Mesenchymal stem cell (in vitro differentiated cells and primary cell): ENCODE measurements around the gene GPC1.

ENCODE experiments used
- DNase-seq: peaks from one replicate; pipeline ENCODE4 v3.0.0-alpha.2; 2013
- H2AFZ ChIP-seq: one replicate; pipeline ENCODE4 v1.6.1; 2013; ENCODE audit warnings: low read depth, mild to moderate bottlenecking, control low read depth, inconsistent platforms, low read length, moderate library complexity
- H2AK5ac ChIP-seq: 2 replicates; pipeline ENCODE4 v1.6.1; 2013; ENCODE audit warnings: low read length, moderate library complexity, mild to moderate bottlenecking, inconsistent platforms; ENCODE audit not compliant: severe bottlenecking
- H2BK120ac ChIP-seq: one replicate; pipeline ENCODE4 v1.6.1; 2013; ENCODE audit warnings: low read depth, mild to moderate bottlenecking, inconsistent platforms, low read length, moderate library complexity
- H2BK12ac ChIP-seq, 2 experiments: one replicate each; pipeline ENCODE4 v1.6.1; 2013; ENCODE audit warnings: inconsistent platforms in 2 of 2, low read length in 2 of 2, mild to moderate bottlenecking in 2 of 2, moderate library complexity in 2 of 2, control low read depth in 1 of 2
- H2BK15ac ChIP-seq: one replicate; pipeline ENCODE4 v1.6.1; 2013; ENCODE audit warnings: mild to moderate bottlenecking, low read depth, inconsistent platforms; ENCODE audit not compliant: poor library complexity, severe bottlenecking
- H2BK5ac ChIP-seq: 2 replicates; pipeline ENCODE4 v1.6.1; 2013; ENCODE audit warnings: low read depth, mild to moderate bottlenecking, low read length, control low read depth, inconsistent platforms; ENCODE audit not compliant: poor library complexity, severe bottlenecking
- H3K14ac ChIP-seq, 2 experiments: one replicate each; pipeline ENCODE4 v1.6.1; 2013; ENCODE audit warnings: inconsistent platforms in 2 of 2, low read length in 2 of 2, control low read depth in 1 of 2, mild to moderate bottlenecking in 1 of 2, moderate library complexity in 1 of 2
- H3K18ac ChIP-seq, 2 experiments: one replicate each; pipeline ENCODE4 v1.6.1; 2013; ENCODE audit warnings: inconsistent platforms in 2 of 2, low read length in 2 of 2, control low read depth in 1 of 2, low read depth in 1 of 2, mild to moderate bottlenecking in 1 of 2
- H3K23ac ChIP-seq, 2 experiments: one replicate each; pipeline ENCODE4 v1.6.1; 2013; ENCODE audit warnings: inconsistent platforms in 2 of 2, low read length in 2 of 2, mild to moderate bottlenecking in 2 of 2, moderate library complexity in 2 of 2, control low read depth in 1 of 2
- H3K27ac ChIP-seq: 2 replicates; pipeline ENCODE4 v1.5.1; 2013; ENCODE audit warnings: mild to moderate bottlenecking, moderate library complexity, low read length, control low read depth, inconsistent platforms; ENCODE audit not compliant: poor library complexity, severe bottlenecking
- H3K27me3 ChIP-seq, 2 experiments: 2 replicates each; pipeline versions ENCODE4 v1.6.1 to v1.7.0; 2013; ENCODE audit warnings: low read length in 2 of 2, mild to moderate bottlenecking in 2 of 2, moderate library complexity in 2 of 2, control low read depth in 1 of 2, inconsistent platforms in 1 of 2; ENCODE audit not compliant: control insufficient read depth in 1 of 2, insufficient read depth in 1 of 2
- H3K36me3 ChIP-seq, 2 experiments: 2 replicates each; pipeline versions ENCODE4 v1.6.1 to v1.7.0; 2013; ENCODE audit warnings: low read length in 2 of 2, control low read depth in 1 of 2, inconsistent platforms in 1 of 2, low read depth in 1 of 2, mild to moderate bottlenecking in 1 of 2; ENCODE audit not compliant: insufficient read depth in 2 of 2, control insufficient read depth in 1 of 2
- H3K4ac ChIP-seq, 2 experiments: one replicate each; pipeline ENCODE4 v1.6.1; 2013; ENCODE audit warnings: inconsistent platforms in 2 of 2, low read length in 2 of 2, mild to moderate bottlenecking in 2 of 2, moderate library complexity in 2 of 2, control low read depth in 1 of 2, low read depth in 1 of 2
- H3K4me1 ChIP-seq: 2 replicates; pipeline ENCODE4 v1.6.1; 2013; ENCODE audit warnings: low read depth, low read length, control low read depth; ENCODE audit not compliant: control insufficient read depth, insufficient read depth
- H3K4me2 ChIP-seq: 2 replicates; pipeline ENCODE4 v1.6.1; 2013; ENCODE audit warnings: low read length, mild to moderate bottlenecking, inconsistent platforms; ENCODE audit not compliant: poor library complexity, severe bottlenecking
- H3K4me3 ChIP-seq, 2 experiments: 2 replicates each; pipeline versions ENCODE4 v1.5.1 to v1.7.0; 2013; ENCODE audit warnings: low read length in 2 of 2, mild to moderate bottlenecking in 2 of 2, control low read depth in 1 of 2, low read depth in 1 of 2; ENCODE audit not compliant: insufficient read depth in 1 of 2
- H3K79me1 ChIP-seq: replicated peaks from 2 replicates; pipeline ENCODE4 v1.6.1; 2013; ENCODE audit warnings: mild to moderate bottlenecking, control low read depth, low read length, inconsistent platforms; ENCODE audit not compliant: poor library complexity, severe bottlenecking
- H3K9ac ChIP-seq: 2 replicates; pipeline ENCODE4 v1.7.0; 2013; ENCODE audit warnings: mild to moderate bottlenecking, low read length, moderate library complexity
- H3K9me3 ChIP-seq: 2 replicates; pipeline ENCODE4 v1.7.0; 2013; ENCODE audit warnings: mild to moderate bottlenecking, low read length; ENCODE audit not compliant: control insufficient read depth
- H4K8ac ChIP-seq: one replicate; pipeline ENCODE4 v1.6.1; 2013; ENCODE audit warnings: inconsistent platforms, mild to moderate bottlenecking, low read length, moderate library complexity
- H4K91ac ChIP-seq: one replicate; pipeline ENCODE4 v1.6.1; 2013; ENCODE audit warnings: mild to moderate bottlenecking, low read length, inconsistent platforms
- WGBS: methylation state at CpG from one replicate; pipeline ENCODE4 v1.1.7; 2013; ENCODE audit warnings: mixed read lengths; 5-methylcytosine and 5-hydroxymethylcytosine counted together

GPC1 gene

DNA sequence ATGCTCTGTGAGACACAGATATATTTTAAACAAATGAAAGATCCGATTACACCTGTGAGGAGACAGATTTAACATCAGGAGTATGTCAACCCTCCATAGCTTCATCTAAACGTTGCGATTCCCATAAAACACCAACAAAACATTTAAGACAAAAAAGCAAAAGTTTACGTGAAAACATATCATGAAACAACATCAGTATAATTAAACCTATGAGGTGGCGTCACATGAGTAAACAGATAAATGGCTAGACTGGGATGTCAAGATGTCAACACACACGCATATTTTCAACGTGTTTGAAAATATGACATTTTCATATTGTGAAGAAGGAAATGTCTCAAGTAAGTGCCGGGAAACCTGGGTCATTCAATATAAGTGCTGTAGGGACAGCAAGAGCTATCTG is 25.5 kb upstream of the GPC1 start:
- no peaks in the 10 kb centered on the region for H3K79me1 ChIP-seq
- no peak overlapping the region for H4K8ac ChIP-seq
- H3K9ac ChIP-seq, result no peak overlapping the region
- H3K27me3 ChIP-seq, result peaks cover 0 to 13% of the 10 kb centered on the region in 2 experiments
- H2BK5ac ChIP-seq, result no peak overlapping the region
- H3K4me1 ChIP-seq, result no peaks in the 10 kb centered on the region
- no peak overlapping the region for H3K18ac ChIP-seq
- no peak for DNase-seq
- no peaks in the 10 kb centered on the region for H3K36me3 ChIP-seq
- no peak overlapping the region for H3K23ac ChIP-seq
- H2AFZ ChIP-seq, result no peak overlapping the region
- no peaks in the 10 kb centered on the region for H3K9me3 ChIP-seq
- 75% methylated on average over 8 of the region's 8 CpGs for WGBS
- no peak overlapping the region for H4K91ac ChIP-seq
- H2BK15ac ChIP-seq, result no peak overlapping the region
- no peak overlapping the region for H2BK12ac ChIP-seq
- no peak overlapping the region for H2AK5ac ChIP-seq
- no peak overlapping the region for H3K4ac ChIP-seq
- H3K4me3 ChIP-seq, result no peak overlapping the region
- H3K14ac ChIP-seq, result no peak overlapping the region
- H3K4me2 ChIP-seq, result no peak overlapping the region
- H3K27ac ChIP-seq, result no peak overlapping the region
- H2BK120ac ChIP-seq, result no peak overlapping the region

DNA sequence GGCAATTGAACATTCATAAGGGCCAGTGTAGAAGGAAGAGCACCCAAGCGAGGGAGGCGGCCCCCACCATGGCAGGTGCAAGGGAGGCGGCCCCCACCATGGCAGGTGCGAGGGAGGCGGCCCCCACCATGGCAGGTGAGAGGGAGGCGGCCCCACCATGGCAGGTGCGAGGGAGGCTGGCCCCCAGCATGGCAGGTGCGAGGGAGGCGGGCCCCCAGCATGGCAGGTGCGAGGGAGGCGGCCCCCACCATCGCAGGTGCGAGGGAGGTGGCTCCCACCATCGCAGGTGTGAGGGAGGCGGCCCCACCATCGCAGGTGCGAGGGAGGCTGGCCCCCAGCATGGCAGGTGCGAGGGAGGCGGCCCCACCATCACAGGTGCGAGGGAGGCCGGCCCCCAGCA is 24.7 kb upstream of the GPC1 start:
- no peak overlapping the region for H3K18ac ChIP-seq
- H3K4ac ChIP-seq, result no peak overlapping the region
- peaks cover 0 to 13% of the 10 kb centered on the region in 2 experiments for H3K27me3 ChIP-seq
- H2BK120ac ChIP-seq, result no peak overlapping the region
- no peak overlapping the region for H3K27ac ChIP-seq
- H3K36me3 ChIP-seq, result no peaks in the 10 kb centered on the region
- no peak overlapping the region for H3K9ac ChIP-seq
- H2BK15ac ChIP-seq, result no peak overlapping the region
- no peak overlapping the region for H4K91ac ChIP-seq
- no peaks in the 10 kb centered on the region for H3K9me3 ChIP-seq
- no peak overlapping the region for H3K4me2 ChIP-seq
- no peak overlapping the region for H2AFZ ChIP-seq
- 78% methylated on average over 21 of the region's 21 CpGs for WGBS
- H3K79me1 ChIP-seq, result no peaks in the 10 kb centered on the region
- DNase-seq, result no peak
- no peak overlapping the region for H2BK5ac ChIP-seq
- H2AK5ac ChIP-seq, result no peak overlapping the region
- H3K4me1 ChIP-seq, result no peaks in the 10 kb centered on the region
- no peak overlapping the region for H3K23ac ChIP-seq
- H4K8ac ChIP-seq, result no peak overlapping the region
- H2BK12ac ChIP-seq, result no peak overlapping the region
- no peak overlapping the region for H3K14ac ChIP-seq
- no peak overlapping the region for H3K4me3 ChIP-seq

DNA sequence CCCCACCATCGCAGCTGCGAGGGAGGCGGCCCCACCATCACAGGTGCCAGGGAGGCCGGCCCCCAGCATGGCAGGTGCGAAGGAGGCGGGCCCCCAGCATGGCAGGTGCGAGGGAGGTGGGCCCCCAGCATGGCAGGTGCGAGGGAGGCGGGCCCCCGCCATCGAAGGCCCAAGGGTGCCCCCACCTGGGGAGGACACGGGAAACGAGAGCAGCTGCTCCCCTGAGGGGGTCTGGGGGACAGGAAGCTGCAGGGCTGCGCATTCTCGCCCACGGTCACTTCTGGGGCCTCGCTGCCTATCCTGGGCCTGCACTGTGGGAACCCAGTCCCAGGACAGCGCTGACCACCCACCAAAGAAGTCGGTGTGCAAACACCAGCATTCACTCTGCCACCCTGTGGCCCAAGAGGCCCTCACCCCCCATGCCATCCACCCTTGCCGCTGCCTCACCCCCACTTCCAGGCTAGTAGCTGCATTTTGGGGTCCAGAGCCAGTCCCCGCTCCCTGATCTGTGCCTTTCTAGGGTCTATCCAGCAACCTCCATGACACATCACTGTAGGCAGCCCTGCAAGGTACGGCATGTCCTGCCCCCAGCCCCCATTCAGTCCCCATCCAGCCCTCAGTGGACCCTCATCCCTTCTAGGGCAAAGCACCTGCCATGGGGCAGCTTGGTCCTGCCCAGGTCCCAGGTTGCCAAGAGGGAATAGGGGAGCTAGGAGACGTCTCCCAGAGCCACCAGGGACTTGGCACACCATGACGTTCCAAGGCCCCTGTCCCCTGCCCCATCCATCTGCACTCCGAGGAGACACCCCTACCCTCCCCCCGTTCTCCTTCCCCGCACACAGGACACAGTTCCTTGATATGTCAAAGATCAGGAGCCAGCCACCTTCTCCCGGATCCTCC is 24.0 kb upstream of the GPC1 start:
- Histone ChIP-seq H2BK15ac (no peak overlapping the region), H3K23ac (no peak overlapping the region), H3K9me3 (no peaks in the 10 kb centered on the region), H3K4me1 (no peaks in the 10 kb centered on the region), H3K27me3 (peaks cover 0 to 13% of the 10 kb centered on the region in 2 experiments), H3K4me2 (no peak overlapping the region), H2AFZ (no peak overlapping the region), H4K8ac (no peak overlapping the region), H3K36me3 (no peaks in the 10 kb centered on the region), H3K4ac (no peak overlapping the region), H3K14ac (no peak overlapping the region), H4K91ac (no peak overlapping the region), H2BK120ac (no peak overlapping the region), H3K18ac (no peak overlapping the region), H3K4me3 (no peak overlapping the region), H2BK5ac (no peak overlapping the region), H3K27ac (no peak overlapping the region), H3K9ac (no peak overlapping the region), H3K79me1 (no peaks in the 10 kb centered on the region), H2BK12ac (no peak overlapping the region), H2AK5ac (no peak overlapping the region)
- DNase-seq, result no peak
- 84% methylated on average over 24 of the region's 28 CpGs for WGBS

DNA sequence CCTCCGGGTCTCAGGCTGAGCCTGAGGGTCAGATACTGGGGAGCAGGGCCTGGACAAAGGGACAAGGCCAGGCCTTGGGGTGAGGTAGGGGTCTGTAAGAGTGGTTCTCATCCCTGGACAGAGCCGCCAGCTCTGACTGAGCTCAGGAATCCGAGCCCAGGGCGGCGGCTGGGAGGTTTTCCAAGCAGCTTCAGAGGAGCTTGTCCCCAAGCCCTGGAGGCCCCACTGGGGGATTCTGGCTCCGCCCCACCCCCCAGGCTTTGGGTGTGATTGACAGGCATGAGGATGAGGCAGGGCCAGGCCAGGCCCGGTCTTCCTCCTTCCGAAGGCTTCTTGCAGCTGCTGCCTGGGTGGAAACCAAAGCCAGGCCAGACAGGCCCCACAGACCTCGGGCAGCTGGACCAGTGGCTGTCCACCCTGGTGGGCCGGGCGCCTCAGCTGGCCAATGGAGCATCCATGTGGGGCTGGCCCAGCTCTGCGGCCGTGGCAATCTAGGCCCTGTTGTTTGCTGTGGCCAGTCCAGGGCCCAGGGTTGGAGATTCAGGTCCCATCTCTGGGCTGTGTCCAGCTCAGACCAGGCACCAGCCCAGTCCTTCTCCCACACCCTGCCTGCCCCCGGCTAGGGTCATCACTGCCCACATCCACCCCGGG is 23.1 kb upstream of the GPC1 start:
- H2BK12ac ChIP-seq, result no peak overlapping the region
- no peak overlapping the region for H4K8ac ChIP-seq
- no peak overlapping the region for H3K4me2 ChIP-seq
- DNase-seq, result no peak
- WGBS, result 78% methylated on average over 15 of the region's 15 CpGs
- H3K4me3 ChIP-seq, result no peak overlapping the region
- H3K4me1 ChIP-seq, result no peaks in the 10 kb centered on the region
- H3K14ac ChIP-seq, result no peak overlapping the region
- H3K27ac ChIP-seq, result no peak overlapping the region
- H2BK15ac ChIP-seq, result no peak overlapping the region
- no peaks in the 10 kb centered on the region for H3K9me3 ChIP-seq
- H3K27me3 ChIP-seq, result peaks cover 0 to 13% of the 10 kb centered on the region in 2 experiments
- H3K79me1 ChIP-seq, result no peaks in the 10 kb centered on the region
- H4K91ac ChIP-seq, result no peak overlapping the region
- no peak overlapping the region for H2BK5ac ChIP-seq
- H3K4ac ChIP-seq, result no peak overlapping the region
- H3K36me3 ChIP-seq, result no peaks in the 10 kb centered on the region
- no peak overlapping the region for H2AK5ac ChIP-seq
- no peak overlapping the region for H3K23ac ChIP-seq
- H3K9ac ChIP-seq, result no peak overlapping the region
- no peak overlapping the region for H2AFZ ChIP-seq
- H3K18ac ChIP-seq, result no peak overlapping the region
- no peak overlapping the region for H2BK120ac ChIP-seq
